Upper lobe of right lung (tissue), 1 donor: ENCODE results near the gene DENND5B. TPM values are rescaled to one million over a fixed set of nuclear protein-coding genes. Genes with fewer than 3 reads are reported as not detected.
"Not testable (repeated sequence)": the region's sequence is repeated elsewhere in the genome, so short reads cannot be mapped to it uniquely, and the experiment has no call there.

Experiments
- ATAC-seq: fragments of 200-7000 bp; cut with Tn5 transposase; one replicate; pipeline ENCODE4 v1.9.1; 2020; ENCODE audit warnings: mild to moderate bottlenecking, moderate library complexity
- DNase-seq: peaks from one replicate; pipeline ENCODE4 v3.0.0-alpha.2; 2020
- H3K27ac ChIP-seq: fragments of 200-600 bp; one replicate; pipeline ENCODE4 v1.8.0; 2022
- H3K27me3 ChIP-seq: fragments of 200-600 bp; one replicate; pipeline ENCODE4 v1.8.0; 2022; ENCODE audit warnings: mild to moderate bottlenecking
- H3K36me3 ChIP-seq: fragments of 200-600 bp; one replicate; pipeline ENCODE4 v1.8.0; 2022
- H3K4me1 ChIP-seq: fragments of 200-600 bp; one replicate; pipeline ENCODE4 v1.8.0; 2022
- H3K4me3 ChIP-seq: fragments of 200-600 bp; one replicate; pipeline ENCODE4 v1.8.0; 2022; ENCODE audit warnings: mild to moderate bottlenecking
- H3K9me3 ChIP-seq: fragments of 200-600 bp; one replicate; pipeline ENCODE4 v1.8.0; 2022
- intact Hi-C: fragments of 100-400 bp; cut with DNase I; formaldehyde crosslinking; loops from one replicate; pipeline ENCODE4 v1.11.0; 2022
- total RNA-seq: library from RNA; stranded (reverse); fragmentation: NEBNext Ultra II Directional; extraction: Animal tissue kit (Norgen Biotek cat#: 25700); gene quantifications from one replicate; pipeline ENCODE4 v1.2.1, GENCODE V29; 2021
- TF ChIP-seq, protein P1 (sequence below): fragments of 200-600 bp; IDR thresholded peaks from one replicate; pipeline ENCODE4 v1.8.0; 2022; ENCODE audit warnings: antibody characterized with exemption
- donor health status: DM: no; HTN: yes; CAD: no; lungs with severe emphysema.

The DENND5B gene
- total RNA-seq, 1 donor from 2014 or later, result 7.5 TPM

DNA sequence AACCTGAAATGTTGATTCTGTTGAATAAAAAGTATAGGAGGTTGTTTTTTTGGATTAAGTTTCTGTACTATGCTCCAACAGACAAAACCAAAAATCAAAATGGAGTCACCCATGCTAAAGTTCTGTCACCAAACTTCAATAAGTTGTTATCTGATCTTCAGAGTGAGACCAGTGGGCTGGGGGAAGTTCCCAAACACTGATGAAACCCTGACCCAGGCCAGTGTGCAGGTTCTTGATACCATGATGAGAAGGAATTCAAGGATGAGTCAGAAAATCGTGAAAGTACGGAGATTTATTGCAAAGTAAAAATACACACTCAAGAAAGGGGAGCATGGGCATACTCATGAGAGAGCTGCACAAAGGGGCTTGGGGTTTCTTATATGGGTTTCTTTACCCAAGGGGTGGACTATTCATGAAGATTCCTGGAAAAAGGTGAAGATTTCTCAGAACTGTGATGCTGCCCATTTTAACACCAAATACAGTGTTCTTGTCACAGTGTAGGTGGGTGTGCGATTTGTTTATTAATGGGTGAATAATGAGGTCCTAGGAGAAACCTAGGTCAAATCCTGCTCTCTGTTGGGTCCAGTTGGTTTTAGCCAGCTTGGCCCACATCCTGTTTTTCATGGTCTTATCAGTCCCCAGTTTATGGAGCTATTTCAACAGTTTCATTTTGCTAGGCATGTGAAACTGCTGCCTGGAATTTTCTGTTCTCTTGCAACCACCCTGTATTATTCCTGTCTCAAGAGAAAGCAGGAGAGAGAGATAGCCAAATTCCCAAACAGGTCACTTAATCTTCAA lies 27.5 kb upstream of the DENND5B start:
- no peak for DNase-seq
- no peak for ATAC-seq
- H3K4me1 ChIP-seq, result no peaks in the 10 kb centered on the region
- TF ChIP-seq, protein P1, sequence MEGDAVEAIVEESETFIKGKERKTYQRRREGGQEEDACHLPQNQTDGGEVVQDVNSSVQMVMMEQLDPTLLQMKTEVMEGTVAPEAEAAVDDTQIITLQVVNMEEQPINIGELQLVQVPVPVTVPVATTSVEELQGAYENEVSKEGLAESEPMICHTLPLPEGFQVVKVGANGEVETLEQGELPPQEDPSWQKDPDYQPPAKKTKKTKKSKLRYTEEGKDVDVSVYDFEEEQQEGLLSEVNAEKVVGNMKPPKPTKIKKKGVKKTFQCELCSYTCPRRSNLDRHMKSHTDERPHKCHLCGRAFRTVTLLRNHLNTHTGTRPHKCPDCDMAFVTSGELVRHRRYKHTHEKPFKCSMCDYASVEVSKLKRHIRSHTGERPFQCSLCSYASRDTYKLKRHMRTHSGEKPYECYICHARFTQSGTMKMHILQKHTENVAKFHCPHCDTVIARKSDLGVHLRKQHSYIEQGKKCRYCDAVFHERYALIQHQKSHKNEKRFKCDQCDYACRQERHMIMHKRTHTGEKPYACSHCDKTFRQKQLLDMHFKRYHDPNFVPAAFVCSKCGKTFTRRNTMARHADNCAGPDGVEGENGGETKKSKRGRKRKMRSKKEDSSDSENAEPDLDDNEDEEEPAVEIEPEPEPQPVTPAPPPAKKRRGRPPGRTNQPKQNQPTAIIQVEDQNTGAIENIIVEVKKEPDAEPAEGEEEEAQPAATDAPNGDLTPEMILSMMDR, result no peak
- H3K27me3 ChIP-seq, result no peaks in the 10 kb centered on the region
- H3K27ac ChIP-seq, result no peak overlapping the region
- intact Hi-C loops, result no loop called here
- no peaks in the 10 kb centered on the region for H3K9me3 ChIP-seq
- H3K4me3 ChIP-seq, result no peak overlapping the region
- no peaks in the 10 kb centered on the region for H3K36me3 ChIP-seq

DNA sequence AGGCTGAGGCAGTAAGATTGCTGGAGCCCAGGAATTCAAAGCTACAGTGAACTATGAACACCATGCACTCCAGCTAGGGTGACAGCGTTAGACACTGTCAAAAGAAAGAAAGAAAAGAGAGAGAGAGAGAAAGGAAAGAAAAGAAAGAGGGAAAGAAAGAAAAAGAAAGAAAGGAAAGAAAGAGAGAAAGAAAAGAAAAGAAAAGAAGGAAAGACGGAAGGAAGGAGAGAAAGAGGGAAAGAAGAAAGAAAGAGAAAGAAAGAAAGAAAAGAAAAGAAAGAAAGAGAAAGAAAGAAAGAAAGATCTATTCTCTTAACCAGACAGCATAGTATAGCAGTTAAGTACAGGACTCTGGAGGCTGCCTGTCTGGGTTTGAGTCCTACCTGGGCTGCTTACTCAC lies 21.9 kb upstream of the DENND5B start:
- Histone ChIP-seq H3K4me1 (no peaks in the 10 kb centered on the region), H3K36me3 (no peaks in the 10 kb centered on the region), H3K27me3 (no peaks in the 10 kb centered on the region), H3K27ac (no peak overlapping the region), H3K4me3 (no peak overlapping the region), H3K9me3 (peaks cover 9% of the 10 kb centered on the region)
- intact Hi-C loops, result no loop called here
- ATAC-seq, result no peak
- DNase-seq, result no peak
- TF ChIP-seq, protein P1, result no peak

DNA sequence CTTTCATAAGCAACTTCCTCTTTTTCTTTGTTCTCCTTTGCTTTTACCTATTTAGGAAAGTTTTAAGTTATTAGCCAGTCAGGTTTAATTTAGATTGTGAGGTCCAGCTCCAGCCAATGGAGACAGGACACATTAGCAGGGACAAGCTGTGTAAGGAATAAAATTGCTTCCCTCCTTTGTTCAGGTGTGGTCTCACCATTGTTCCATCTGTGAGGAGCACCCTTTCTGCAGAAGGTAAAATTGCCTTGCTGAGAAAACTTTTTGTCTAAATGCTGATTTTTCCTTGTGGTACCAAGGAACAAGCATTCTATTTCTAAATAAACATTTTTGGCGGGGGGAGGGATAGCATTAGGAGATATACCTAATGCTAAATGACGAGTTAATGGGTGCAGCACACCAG lies 17.4 kb upstream of the DENND5B start:
- H3K27ac ChIP-seq, intact Hi-C loops, H3K9me3 ChIP-seq, H3K4me3 ChIP-seq, H3K4me1 ChIP-seq, H3K27me3 ChIP-seq, ATAC-seq, DNase-seq, H3K36me3 ChIP-seq: not testable (repeated sequence)

- Histone ChIP-seq H3K27ac (no peak overlapping the region), H3K27me3 (no peaks in the 10 kb centered on the region), H3K4me3 (no peak overlapping the region), H3K36me3 (no peaks in the 10 kb centered on the region), H3K9me3 (peaks cover 9% of the 10 kb centered on the region), H3K4me1 (no peaks in the 10 kb centered on the region)
- TF ChIP-seq, protein P1, result no peak
- intact Hi-C loops, result no loop called here
- DNase-seq, result no peak
- ATAC-seq, result no peak
These were observed 14.6 kb upstream of the DENND5B start for GRCh38 chr12:31605531-31605930.

GRCh38 chr12:31603546-31604009 lies 12.6 kb upstream of the DENND5B start:
- intact Hi-C loops, result no loop called here
- peaks cover 5% of the 10 kb centered on the region for H3K9me3 ChIP-seq
- TF ChIP-seq, protein P1, result no peak
- no peaks in the 10 kb centered on the region for H3K27me3 ChIP-seq
- H3K4me3 ChIP-seq, result no peak overlapping the region
- H3K36me3 ChIP-seq, result no peaks in the 10 kb centered on the region
- ATAC-seq (no peak), DNase-seq (no peak)
- no peaks in the 10 kb centered on the region for H3K4me1 ChIP-seq
- H3K27ac ChIP-seq, result no peak overlapping the region

DNA sequence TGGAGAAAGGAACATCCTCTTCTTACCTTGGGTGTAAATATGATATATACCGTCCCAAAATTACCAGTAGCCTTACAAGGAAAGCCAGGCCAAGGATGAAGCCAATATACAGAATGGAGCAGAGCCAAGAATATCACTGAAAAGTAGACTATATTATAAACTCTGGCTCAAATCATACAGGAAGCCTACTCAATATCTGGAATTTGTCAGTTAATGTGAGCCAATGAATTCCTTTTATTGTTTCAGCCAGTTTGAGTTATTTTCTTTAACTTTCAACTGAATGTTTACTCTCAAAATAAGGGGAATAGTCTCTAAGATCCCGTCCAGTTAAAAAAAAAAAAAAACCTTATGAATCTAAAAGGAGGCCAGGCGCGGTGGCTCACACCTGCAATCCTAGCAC lies 9.8 kb upstream of the DENND5B start:
- Histone ChIP-seq H3K36me3 (no peaks in the 10 kb centered on the region), H3K4me1 (no peaks in the 10 kb centered on the region), H3K27me3 (no peaks in the 10 kb centered on the region), H3K9me3 (no peaks in the 10 kb centered on the region), H3K4me3 (no peak overlapping the region), H3K27ac (no peak overlapping the region)
- intact Hi-C loops, result no loop called here
- ATAC-seq (no peak), DNase-seq (no peak)
- TF ChIP-seq, protein P1, result no peak
